Astrocyte (in vitro differentiated cells and primary cell): Measurements from ENCODE around the gene ZFPM1.

ENCODE experiments used
- EZH2 ChIP-seq: IDR thresholded peaks from 2 replicates; pipeline ENCODE4 v1.6.1; 2012; ENCODE audit warnings: mild to moderate bottlenecking, low read length, inconsistent platforms; ENCODE audit not compliant: insufficient read depth
- TF ChIP-seq, protein P1 (sequence below): IDR thresholded peaks from 2 replicates; pipeline ENCODE4 v1.5.1; 2011; ENCODE audit warnings: low read depth, mild to moderate bottlenecking, inconsistent platforms, low read length, moderate library complexity; ENCODE audit not compliant: insufficient read depth

DNA sequence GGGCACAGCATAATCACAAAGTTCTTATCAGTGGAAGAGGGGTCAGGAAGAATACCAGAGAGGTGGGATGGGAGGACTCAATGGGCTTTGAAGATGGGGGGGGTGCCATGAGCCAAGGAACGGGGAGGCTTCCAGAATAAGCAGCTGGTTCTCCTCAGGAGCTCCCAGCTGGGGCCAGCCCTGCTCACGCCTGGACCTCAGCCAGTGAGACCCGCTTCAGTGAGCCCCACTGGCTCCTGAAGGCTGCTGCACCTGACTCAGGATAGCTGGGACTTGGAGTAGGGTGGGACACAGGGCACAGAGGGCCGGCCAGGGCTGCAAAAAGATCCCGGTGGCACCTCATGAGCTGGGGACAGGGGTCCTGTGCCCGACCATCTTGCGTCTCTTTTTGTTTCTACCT lies 92.7 kb downstream of the ZFPM1 start:
- TF ChIP-seq, protein P1, sequence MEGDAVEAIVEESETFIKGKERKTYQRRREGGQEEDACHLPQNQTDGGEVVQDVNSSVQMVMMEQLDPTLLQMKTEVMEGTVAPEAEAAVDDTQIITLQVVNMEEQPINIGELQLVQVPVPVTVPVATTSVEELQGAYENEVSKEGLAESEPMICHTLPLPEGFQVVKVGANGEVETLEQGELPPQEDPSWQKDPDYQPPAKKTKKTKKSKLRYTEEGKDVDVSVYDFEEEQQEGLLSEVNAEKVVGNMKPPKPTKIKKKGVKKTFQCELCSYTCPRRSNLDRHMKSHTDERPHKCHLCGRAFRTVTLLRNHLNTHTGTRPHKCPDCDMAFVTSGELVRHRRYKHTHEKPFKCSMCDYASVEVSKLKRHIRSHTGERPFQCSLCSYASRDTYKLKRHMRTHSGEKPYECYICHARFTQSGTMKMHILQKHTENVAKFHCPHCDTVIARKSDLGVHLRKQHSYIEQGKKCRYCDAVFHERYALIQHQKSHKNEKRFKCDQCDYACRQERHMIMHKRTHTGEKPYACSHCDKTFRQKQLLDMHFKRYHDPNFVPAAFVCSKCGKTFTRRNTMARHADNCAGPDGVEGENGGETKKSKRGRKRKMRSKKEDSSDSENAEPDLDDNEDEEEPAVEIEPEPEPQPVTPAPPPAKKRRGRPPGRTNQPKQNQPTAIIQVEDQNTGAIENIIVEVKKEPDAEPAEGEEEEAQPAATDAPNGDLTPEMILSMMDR, result no peak
- TF ChIP-seq EZH2, result no peak
